Activated CD4-positive, alpha-beta T cell treated with anti-CD3 and anti-CD28 coated beads, Interleukin-2, amount 10 ng/mL, durations not matched to agents 7 days and 5 days (primary cell): ENCODE data around the gene RNF223. TPM values are rescaled to one million over a fixed set of nuclear protein-coding genes. Genes with fewer than 3 reads are reported as not detected.
A peak's percentile ranks its signal among the peaks of the same experiment; 100 is the strongest.
"Not testable (repeated sequence)": the region's sequence is repeated elsewhere in the genome, so short reads cannot be mapped to it uniquely, and the experiment has no call there.

Experiments
- CTCF ChIA-PET: fragments of 350-600 bp; sonication (Branson Sonifier 250); formaldehyde crosslinking; loops from one replicate; lab custom pipeline; 2021; ENCODE audit warnings: antibody characterized with exemption; lab: Charles Lee
- POLR2A ChIA-PET: fragments of 350-600 bp; sonication (Branson Sonifier 250); formaldehyde crosslinking; loops from one replicate; lab custom pipeline; 2021; ENCODE audit warnings: antibody characterized with exemption; lab: Charles Lee
- DNase-seq: peaks from one replicate; pipeline ENCODE4 v3.0.0-alpha.2; 2020
- H3K27ac Mint-ChIP-seq: one replicate; pipeline ENCODE4 v1.8.0; 2021; ENCODE audit warnings: mild to moderate bottlenecking, moderate library complexity, mixed read lengths
- H3K27me3 Mint-ChIP-seq: one replicate; pipeline ENCODE4 v1.8.0; 2021; ENCODE audit warnings: mixed read lengths
- H3K36me3 Mint-ChIP-seq: one replicate; pipeline ENCODE4 v1.8.0; 2021; ENCODE audit warnings: low read depth, mixed read lengths
- H3K4me1 Mint-ChIP-seq: one replicate; pipeline ENCODE4 v1.8.0; 2021; ENCODE audit warnings: mixed read lengths
- H3K4me3 Mint-ChIP-seq: one replicate; pipeline ENCODE4 v1.8.0; 2021; ENCODE audit warnings: mild to moderate bottlenecking, moderate library complexity, mixed read lengths
- H3K9me3 Mint-ChIP-seq: one replicate; pipeline ENCODE4 v1.8.0; 2021; ENCODE audit warnings: mixed read lengths
- total RNA-seq, 2 experiments: library from RNA; stranded (reverse); gene quantifications; one replicate each; pipeline ENCODE4 v1.2.3, GENCODE V29; 2021

RNF223 gene
- total RNA-seq, 2 experiments from 2014 or later = not detected

DNA sequence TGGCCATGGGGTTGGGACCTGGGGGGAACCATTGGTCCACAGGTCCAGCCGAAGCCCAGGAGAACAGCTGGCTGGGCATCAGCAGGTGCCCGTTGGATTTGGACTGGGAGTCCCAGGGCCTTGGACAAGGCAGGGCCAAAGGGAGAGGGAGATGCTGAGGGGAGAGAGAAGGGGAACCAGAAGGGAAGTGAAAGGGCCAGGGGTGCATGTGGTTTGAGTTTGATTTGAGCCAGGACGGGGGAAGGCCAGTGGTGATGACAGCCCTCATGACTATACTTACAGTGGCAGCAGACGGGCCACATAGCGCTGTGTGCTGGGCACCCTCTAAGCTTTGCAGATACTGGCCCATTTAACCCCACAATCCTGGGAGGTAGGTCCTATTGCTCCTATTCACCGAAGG, 35.4 kb downstream of the RNF223 start:
- Mint-ChIP-seq H3K4me3 (no peak overlapping the region), H3K27me3 (peaks cover 30% of the 10 kb centered on the region), H3K4me1 (peaks cover 12% of the 10 kb centered on the region), H3K27ac (no peak overlapping the region), H3K36me3 (no peaks in the 10 kb centered on the region), H3K9me3 (no peaks in the 10 kb centered on the region)
- no peak for DNase-seq
- ChIA-PET POLR2A (interaction anchor here (1.1 kb wide), 1 partner anchor 25 kb away, joined by 3 read pairs; no protein-coding TSS in a partner anchor), CTCF (interaction anchor here (1.2 to 4.4 kb wide), 6 partner anchors 10 to 84 kb away, joined by 3 to 19 read pairs (median 7); no protein-coding TSS in a partner anchor)

DNA sequence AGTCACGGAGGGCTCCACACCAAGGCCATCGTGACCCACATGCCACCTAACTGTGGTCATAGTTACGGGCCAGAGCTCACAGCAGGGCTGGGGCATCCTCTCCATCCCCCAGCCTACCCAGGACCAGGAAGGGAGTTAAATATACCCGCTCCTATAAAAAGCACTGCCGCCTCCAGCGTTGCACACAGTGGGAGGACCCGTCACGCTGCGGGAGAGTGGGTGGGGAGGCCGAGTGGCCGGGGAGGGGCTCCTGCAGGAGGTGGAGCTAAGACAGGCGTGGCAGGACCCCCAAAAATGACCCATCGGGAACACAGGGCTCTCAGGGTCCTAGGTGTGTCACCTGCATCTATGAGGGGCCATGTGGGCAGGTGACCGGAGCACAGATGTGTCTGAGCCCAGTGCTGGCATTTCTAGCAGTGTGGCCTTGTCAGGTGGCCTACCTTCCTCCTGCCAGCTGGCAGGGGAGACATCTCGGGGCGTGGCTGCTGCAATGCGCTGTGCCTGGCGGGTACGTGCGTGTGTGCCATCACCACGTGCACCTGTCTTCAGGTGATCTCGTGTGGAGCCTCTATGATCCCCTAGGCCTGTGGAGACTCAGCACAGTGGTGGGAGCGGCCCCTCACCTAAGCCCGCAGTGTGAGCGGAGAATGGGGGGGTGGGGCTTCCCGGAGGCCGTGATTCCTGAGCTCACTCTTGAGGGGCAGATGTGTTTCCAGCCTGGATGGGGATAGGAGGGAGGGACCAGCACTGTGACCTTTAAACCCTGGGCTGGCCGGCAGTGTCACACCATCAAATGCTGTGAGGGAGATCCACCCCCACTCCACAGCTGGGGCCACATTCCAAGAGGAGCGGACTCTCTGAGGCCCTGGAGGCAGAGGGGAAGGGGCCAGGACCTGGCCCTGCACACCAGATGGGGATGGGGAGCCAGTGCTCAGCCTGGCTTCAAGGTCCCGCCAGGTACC, 36.5 kb downstream of the RNF223 start:
- Mint-ChIP-seq H3K9me3 (no peaks in the 10 kb centered on the region), H3K36me3 (no peaks in the 10 kb centered on the region), H3K27me3 (peaks cover 30% of the 10 kb centered on the region), H3K4me3 (no peak overlapping the region), H3K27ac (no peak overlapping the region), H3K4me1 (peaks cover 12% of the 10 kb centered on the region)
- no peak for DNase-seq
- ChIA-PET CTCF (interaction anchor here (1.2 to 4.4 kb wide), 6 partner anchors 11 to 26 kb away, joined by 3 to 19 read pairs (median 6); no protein-coding TSS in a partner anchor), POLR2A (no interaction called here)

DNA sequence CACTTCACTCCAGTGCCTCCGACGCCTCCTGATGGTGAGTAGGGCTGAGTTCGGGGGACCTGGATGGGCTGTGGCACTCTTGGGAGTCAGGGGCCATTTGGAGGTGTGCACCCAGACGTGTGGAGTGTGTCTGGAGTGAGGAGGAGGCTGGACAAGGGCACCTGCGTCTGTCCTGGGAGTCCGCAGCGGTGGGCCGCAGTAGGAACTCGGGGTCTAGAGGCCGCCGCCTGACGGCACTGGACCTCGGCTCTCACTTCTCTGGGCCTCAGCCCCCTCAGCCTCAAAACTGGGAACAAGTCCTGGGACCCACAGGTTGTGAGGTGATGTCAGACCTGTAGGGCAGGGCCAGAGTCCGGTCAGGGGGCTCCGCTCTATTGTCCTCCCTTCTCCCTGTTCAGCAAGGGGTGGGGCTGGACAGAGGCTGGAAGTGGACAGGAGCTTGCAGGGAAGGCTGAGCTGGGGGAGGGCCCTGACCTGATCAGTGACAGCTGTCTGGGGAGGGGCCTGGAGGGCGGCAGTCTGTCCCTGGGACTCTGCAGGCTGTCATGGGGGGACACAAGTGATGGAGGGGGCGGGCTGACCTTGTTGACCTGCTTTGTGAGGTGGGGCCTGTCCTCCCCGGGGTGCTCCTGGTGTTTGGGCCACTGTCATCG, 38.7 kb downstream of the RNF223 start:
- ChIA-PET POLR2A (no interaction called here), CTCF (interaction anchor here (0.7 to 6.0 kb wide), 4 partner anchors 20 to 90 kb away, joined by 3 to 39 read pairs (median 4); no protein-coding TSS in a partner anchor)
- Mint-ChIP-seq H3K27me3 (peaks cover 36% of the 10 kb centered on the region), H3K27ac (no peak overlapping the region), H3K36me3 (no peaks in the 10 kb centered on the region), H3K4me3 (no peak overlapping the region), H3K4me1 (peaks cover 18% of the 10 kb centered on the region), H3K9me3 (no peaks in the 10 kb centered on the region)
- no peak for DNase-seq

DNA sequence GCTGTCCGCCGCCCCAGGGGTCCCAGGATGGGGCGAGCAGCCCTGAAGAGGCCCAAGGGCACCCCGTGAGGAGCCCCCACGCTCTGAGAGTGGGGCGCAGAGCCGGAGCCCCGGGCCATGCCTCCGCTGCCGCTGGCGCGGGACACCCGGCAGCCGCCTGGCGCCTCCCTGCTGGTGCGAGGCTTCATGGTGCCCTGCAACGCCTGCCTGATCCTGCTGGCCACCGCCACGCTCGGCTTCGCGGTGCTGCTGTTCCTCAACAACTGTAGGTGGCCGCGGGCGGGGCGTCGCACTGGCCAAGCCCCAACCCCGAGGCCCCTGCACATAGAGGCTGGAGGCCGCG, 39.7 kb downstream of the RNF223 start:
- no peaks in the 10 kb centered on the region for H3K36me3 Mint-ChIP-seq
- H3K9me3 Mint-ChIP-seq = no peaks in the 10 kb centered on the region
- DNase-seq = no peak
- CTCF ChIA-PET = interaction anchor here (0.6 to 6.0 kb wide), 2 partner anchors 28 to 244 kb away, joined by 3 to 39 read pairs; no protein-coding TSS in a partner anchor
- H3K4me1 Mint-ChIP-seq = peaks cover 13% of the 10 kb centered on the region
- peaks cover 33% of the 10 kb centered on the region for H3K27me3 Mint-ChIP-seq
- POLR2A ChIA-PET = no interaction called here
- no peak overlapping the region for H3K27ac Mint-ChIP-seq
- no peak overlapping the region for H3K4me3 Mint-ChIP-seq

DNA sequence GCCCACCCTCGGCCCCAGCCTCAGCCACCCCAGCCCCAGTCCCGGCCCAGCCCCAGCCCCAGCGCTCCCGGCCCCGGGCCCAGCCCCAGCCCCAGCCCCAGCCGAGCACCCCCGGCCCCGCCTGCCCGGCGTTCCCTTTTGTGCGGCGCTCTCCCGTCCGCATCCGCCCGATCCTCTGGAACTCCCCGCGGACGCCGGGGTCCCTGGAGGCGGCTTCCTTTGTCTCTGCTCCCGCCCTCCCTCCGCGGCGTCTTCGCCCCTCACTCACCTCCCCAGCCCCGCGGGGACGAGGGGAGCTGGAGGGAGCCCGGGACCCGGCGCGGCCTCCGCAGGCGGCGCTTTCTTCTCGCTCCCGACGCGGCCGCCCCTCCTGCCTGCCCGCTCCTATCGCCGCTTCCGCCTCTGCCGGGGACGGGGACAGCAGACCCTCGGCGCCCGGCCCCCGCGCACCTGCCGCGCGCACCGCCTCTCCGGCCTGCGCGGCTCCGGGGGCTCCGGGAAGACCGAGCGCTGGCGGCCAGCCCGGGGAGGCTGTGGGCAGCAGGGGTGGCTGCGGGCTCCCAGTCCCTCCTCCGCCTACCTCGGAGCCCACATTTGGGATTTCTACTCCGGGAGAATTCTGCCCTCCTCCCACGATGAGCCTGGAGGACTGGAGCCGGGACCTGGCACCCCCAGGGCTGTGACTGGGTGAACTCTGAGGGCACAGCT, 40.2 kb downstream of the RNF223 start:
- no peak overlapping the region for H3K4me3 Mint-ChIP-seq
- CTCF ChIA-PET = interaction anchor here (0.6 to 6.0 kb wide), 13 partner anchors 10 to 461 kb away, joined by 3 to 39 read pairs (median 3); no protein-coding TSS in a partner anchor
- peaks cover 8% of the 10 kb centered on the region for H3K4me1 Mint-ChIP-seq
- DNase-seq = no peak
- peaks cover 28% of the 10 kb centered on the region for H3K27me3 Mint-ChIP-seq
- H3K9me3 Mint-ChIP-seq = no peaks in the 10 kb centered on the region
- no peaks in the 10 kb centered on the region for H3K36me3 Mint-ChIP-seq
- no peak overlapping the region for H3K27ac Mint-ChIP-seq
- POLR2A ChIA-PET = no interaction called here

DNA sequence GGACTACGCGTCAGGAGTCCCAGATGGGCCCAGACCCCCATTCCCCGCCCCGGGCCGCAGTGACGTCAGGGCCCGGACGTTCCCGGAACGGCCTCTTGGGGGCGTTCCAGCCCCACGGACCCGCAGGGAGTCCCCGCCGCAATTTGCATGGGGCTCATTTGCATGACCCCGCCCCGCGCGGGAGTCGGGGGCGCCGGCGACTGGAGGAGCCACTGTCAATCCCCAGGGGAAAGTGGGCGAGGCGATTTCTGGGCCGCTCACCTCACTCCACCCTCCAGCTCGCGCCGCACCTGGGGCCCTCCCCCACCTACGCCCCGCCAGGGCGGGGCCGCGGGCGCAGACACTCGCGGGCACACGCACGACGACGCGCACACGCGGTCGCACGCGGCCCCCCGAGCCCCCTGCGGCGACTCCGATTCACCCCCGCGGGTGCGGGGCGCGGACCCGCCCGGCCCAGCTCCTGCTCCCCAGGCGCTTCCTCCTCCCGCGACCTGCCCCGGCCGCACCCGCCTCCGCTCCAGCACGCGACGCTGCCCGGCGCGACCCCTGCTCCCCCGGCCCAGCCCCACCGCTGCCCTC, 41.0 kb downstream of the RNF223 start:
- H3K27ac Mint-ChIP-seq = no peak overlapping the region
- H3K4me3 Mint-ChIP-seq = no peak overlapping the region
- peaks cover 21% of the 10 kb centered on the region for H3K27me3 Mint-ChIP-seq
- CTCF ChIA-PET = interaction anchor here (0.7 to 6.0 kb wide), 15 partner anchors 10 to 462 kb away, joined by 3 to 39 read pairs (median 3); partner anchors contain the start of gene ISG15
- POLR2A ChIA-PET = no interaction called here
- no peaks in the 10 kb centered on the region for H3K36me3 Mint-ChIP-seq
- H3K9me3 Mint-ChIP-seq = no peaks in the 10 kb centered on the region
- peak; percentile 87 for DNase-seq
- H3K4me1 Mint-ChIP-seq = peaks cover 5% of the 10 kb centered on the region

DNA sequence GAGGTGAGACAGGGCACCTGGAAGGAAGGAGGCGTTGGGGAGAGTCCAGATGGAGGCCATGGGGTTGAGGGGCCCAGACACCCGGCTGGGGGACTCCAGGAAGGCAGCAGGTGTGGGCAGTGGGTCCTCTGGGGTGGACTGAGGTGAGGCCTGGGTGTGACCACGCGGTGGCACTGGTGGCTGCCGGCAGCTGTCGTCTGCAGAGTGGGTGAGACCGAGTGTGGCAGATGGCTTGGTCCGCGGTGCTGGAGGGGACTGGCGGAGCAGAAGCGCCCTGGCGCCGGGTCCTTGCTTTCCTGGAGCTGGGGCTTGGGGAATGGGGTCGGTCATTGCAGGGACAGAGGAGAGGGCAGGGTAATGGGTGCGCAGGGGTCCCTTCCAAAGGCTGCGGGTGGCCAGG, 41.7 kb downstream of the RNF223 start:
- no peak for DNase-seq
- H3K36me3 Mint-ChIP-seq = no peaks in the 10 kb centered on the region
- H3K9me3 Mint-ChIP-seq = no peaks in the 10 kb centered on the region
- CTCF ChIA-PET = interaction anchor here (0.9 to 6.0 kb wide), 10 partner anchors 13 to 472 kb away, joined by 3 to 39 read pairs (median 4); partner anchors contain the start of gene ISG15
- H3K4me3 Mint-ChIP-seq = peak overlapping the region; percentile 36
- no peak overlapping the region for H3K27ac Mint-ChIP-seq
- H3K4me1 Mint-ChIP-seq = peaks cover 5% of the 10 kb centered on the region
- peaks cover 19% of the 10 kb centered on the region for H3K27me3 Mint-ChIP-seq
- POLR2A ChIA-PET = no interaction called here

DNA sequence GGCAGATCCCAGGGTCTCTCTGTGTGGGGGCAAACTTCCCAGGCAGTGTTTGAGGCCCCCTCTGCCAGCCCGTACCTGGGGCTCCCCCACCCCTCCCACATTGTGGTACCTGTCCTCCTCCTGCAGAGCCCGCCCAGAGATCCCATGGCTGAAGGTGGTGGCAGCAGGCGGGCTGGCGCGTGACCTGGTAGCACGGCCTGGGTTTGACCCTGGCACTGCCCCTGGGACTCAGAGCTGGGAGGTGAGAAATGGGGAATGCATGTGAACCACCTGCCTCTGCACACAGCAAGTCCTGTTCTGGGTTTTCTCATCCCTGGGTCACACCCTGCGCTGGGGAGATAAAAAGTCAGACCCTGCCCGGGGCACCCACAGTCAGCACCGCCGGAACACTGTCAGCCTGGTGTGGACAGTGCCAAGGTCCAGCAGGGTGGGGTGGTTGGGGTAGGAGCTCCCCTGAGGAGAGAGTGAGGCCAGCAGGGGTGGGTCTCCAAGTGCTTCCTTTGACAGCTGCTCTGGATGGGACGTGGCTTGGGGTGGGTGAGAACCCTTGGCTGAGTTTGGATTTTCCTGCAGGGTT, 42.4 kb downstream of the RNF223 start:
- Mint-ChIP-seq H3K4me1 (peaks cover 5% of the 10 kb centered on the region), H3K9me3 (no peaks in the 10 kb centered on the region), H3K27me3 (peaks cover 21% of the 10 kb centered on the region), H3K4me3 (no peak overlapping the region), H3K27ac (no peak overlapping the region), H3K36me3 (no peaks in the 10 kb centered on the region)
- no peak for DNase-seq
- CTCF ChIA-PET = interaction anchor here (0.8 to 6.0 kb wide), 9 partner anchors 9 to 473 kb away, joined by 3 to 39 read pairs (median 4); partner anchors contain the start of gene ISG15
- POLR2A ChIA-PET = no interaction called here

DNA sequence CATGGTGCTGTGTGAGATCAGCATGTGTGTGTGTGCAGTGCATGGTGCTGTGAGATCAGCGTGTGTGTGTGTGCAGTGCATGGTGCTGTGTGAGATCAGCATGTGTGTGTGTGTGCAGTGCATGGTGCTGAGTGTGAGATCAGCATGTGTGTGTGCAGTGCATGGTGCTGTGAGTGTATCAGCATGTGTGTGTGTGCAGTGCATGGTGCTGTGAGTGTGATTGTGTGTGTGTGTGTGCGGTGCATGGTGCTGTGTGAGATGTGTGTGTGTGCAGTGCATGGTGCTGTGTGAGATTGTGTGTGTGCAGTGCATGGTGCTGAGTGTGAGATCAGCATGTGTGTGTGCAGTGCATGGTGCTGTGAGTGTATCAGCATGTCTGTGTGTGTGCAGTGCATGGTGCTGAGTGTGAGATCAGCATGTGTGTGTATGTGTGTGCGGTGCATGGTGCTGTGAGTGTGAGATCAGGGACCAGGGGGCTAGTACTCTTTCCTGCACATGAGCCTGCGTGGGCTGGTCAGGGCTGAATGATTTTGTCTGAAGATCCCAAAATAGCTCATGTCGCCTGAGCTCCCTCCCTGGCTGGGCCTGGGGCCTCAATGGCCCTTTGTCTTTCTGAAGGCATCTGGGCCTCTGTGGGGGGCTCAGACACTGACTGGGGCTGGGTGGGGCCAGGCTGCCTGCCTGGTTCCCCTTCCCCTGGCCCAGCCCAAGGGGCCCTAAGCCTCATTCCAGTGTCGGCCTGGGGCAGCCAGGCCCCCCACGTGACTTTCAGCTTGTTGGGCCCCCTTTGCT, 43.0 kb downstream of the RNF223 start:
- H3K9me3 Mint-ChIP-seq, POLR2A ChIA-PET, H3K27ac Mint-ChIP-seq: not testable (repeated sequence)

DNA sequence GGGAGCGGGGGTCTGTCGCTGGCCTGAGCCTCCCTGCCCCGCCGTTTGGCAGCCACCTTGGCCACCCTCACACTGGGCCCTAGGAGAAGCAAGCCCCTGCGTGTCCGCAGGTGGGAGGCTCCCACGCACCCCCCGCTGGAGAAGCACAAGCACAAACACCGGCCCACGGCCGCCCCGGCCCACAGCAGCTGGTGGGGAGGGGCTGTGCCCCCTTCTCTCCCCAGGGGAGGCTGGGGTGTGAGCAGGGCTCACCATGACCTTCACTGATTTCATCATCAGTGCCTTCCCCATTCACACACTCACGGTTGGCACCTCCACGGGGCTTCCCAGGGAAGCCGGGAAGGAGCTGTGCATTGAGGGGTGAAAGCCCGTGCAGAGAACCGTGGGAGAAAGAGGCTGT, 46.3 kb downstream of the RNF223 start:
- DNase-seq = no peak
- ChIA-PET CTCF (interaction anchor here (0.5 to 0.8 kb wide), 2 partner anchors 13 to 878 kb away, joined by 3 read pairs; no protein-coding TSS in a partner anchor), POLR2A (no interaction called here)
- Mint-ChIP-seq H3K36me3 (no peaks in the 10 kb centered on the region), H3K4me1 (peaks cover 10% of the 10 kb centered on the region), H3K4me3 (no peak overlapping the region), H3K27me3 (peaks cover 10% of the 10 kb centered on the region), H3K9me3 (no peaks in the 10 kb centered on the region), H3K27ac (no peak overlapping the region)

More for the DNA sequence above, 43.0 kb downstream of the RNF223 start:
- CTCF ChIA-PET = interaction anchor here (0.8 to 6.0 kb wide), 3 partner anchors 9 to 41 kb away, joined by 3 to 39 read pairs (median 4); no protein-coding TSS in a partner anchor
- H3K4me3 Mint-ChIP-seq, DNase-seq, H3K4me1 Mint-ChIP-seq, H3K36me3 Mint-ChIP-seq: not testable (repeated sequence)
- H3K27me3 Mint-ChIP-seq = peaks cover 18% of the 10 kb centered on the region
